HUES64 (cell line): ENCODE data around the gene SEMA6D.

Experiments used
- H3K27ac ChIP-seq: 2 replicates; pipeline ENCODE4 v1.7.0; 2013; ENCODE audit warnings: low read depth, low read length, inconsistent platforms
- H3K27me3 ChIP-seq: 2 replicates; pipeline ENCODE4 v1.6.1; 2013; ENCODE audit warnings: mild to moderate bottlenecking, low read length; ENCODE audit not compliant: insufficient read depth
- H3K36me3 ChIP-seq: 2 replicates; pipeline ENCODE4 v1.6.1; 2013; ENCODE audit warnings: mild to moderate bottlenecking, low read length; ENCODE audit not compliant: insufficient read depth
- H3K4me1 ChIP-seq: 2 replicates; pipeline ENCODE4 v1.6.1; 2013; ENCODE audit warnings: mild to moderate bottlenecking, low read length, moderate library complexity; ENCODE audit not compliant: insufficient read depth
- H3K4me3 ChIP-seq: 2 replicates; pipeline ENCODE4 v1.5.1; 2013; ENCODE audit warnings: mild to moderate bottlenecking, low read length, moderate library complexity
- H3K9ac ChIP-seq: 2 replicates; pipeline ENCODE4 v1.6.1; 2013; ENCODE audit warnings: mild to moderate bottlenecking, low read depth, low read length
- H3K9me3 ChIP-seq: 2 replicates; pipeline ENCODE4 v1.6.1; 2013; ENCODE audit warnings: low read depth, low read length; ENCODE audit not compliant: insufficient read depth
- WGBS: fragments of 150-250, 120-280 bp; methylation state at CpG from one replicate; pipeline ENCODE4 v1.1.7; 2013; ENCODE audit warnings: missing lambda C conversion rate; 5-methylcytosine and 5-hydroxymethylcytosine counted together

The SEMA6D gene

GRCh38 chr15:47811172-47811571, 93.9 kb downstream of the SEMA6D start:
- Histone ChIP-seq H3K9me3 (no peaks in the 10 kb centered on the region), H3K27ac (no peak overlapping the region), H3K36me3 (no peaks in the 10 kb centered on the region), H3K27me3 (no peaks in the 10 kb centered on the region), H3K4me1 (no peaks in the 10 kb centered on the region), H3K9ac (no peak overlapping the region), H3K4me3 (no peak overlapping the region)
- WGBS: 84% methylated on average over 1 of the region's 1 CpG

- Histone ChIP-seq H3K27me3 (no peaks in the 10 kb centered on the region), H3K27ac (no peak overlapping the region), H3K36me3 (no peaks in the 10 kb centered on the region), H3K4me1 (no peaks in the 10 kb centered on the region), H3K9me3 (no peaks in the 10 kb centered on the region), H3K9ac (no peak overlapping the region), H3K4me3 (no peak overlapping the region)
- 93% methylated on average over 3 of the region's 4 CpGs for WGBS
Observed at GRCh38 chr15:47812470-47812999, 95.2 kb downstream of the SEMA6D start.

DNA sequence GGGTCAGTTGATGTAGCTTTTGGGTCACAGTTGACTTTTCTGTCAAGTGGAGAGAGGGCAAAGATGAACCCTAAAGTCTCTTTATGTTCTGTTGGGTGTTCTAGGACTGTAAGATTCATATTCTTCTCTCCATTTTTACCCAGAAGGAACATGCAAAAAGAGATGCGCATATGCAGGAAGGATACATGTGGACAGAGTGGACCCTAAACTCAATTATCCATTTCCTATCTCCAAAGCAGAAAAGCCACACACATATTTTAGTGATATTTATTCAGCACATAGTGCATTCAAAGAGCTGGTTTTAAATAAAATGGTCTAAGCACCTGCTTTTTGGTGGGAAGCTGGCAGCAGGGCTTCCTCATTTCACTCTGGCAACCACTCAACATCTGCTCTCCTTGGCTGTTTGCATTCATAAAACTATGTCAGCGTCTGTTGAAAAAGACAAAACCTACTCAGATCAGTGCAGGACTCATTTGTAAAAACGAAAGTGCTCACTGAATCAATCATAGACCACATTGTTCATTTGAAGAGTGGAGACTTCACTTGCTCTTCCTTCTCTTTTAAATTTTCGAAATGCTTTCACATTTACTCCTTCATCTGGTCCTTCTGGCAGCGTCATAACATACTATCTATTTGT, 96.6 kb downstream of the SEMA6D start:
- H3K4me1 ChIP-seq: peaks cover 6% of the 10 kb centered on the region
- H3K27me3 ChIP-seq: no peaks in the 10 kb centered on the region
- no peak overlapping the region for H3K27ac ChIP-seq
- H3K4me3 ChIP-seq: no peak overlapping the region
- no peak overlapping the region for H3K9ac ChIP-seq
- H3K9me3 ChIP-seq: no peaks in the 10 kb centered on the region
- H3K36me3 ChIP-seq: no peaks in the 10 kb centered on the region
- 96% methylated on average over 5 of the region's 5 CpGs for WGBS

DNA sequence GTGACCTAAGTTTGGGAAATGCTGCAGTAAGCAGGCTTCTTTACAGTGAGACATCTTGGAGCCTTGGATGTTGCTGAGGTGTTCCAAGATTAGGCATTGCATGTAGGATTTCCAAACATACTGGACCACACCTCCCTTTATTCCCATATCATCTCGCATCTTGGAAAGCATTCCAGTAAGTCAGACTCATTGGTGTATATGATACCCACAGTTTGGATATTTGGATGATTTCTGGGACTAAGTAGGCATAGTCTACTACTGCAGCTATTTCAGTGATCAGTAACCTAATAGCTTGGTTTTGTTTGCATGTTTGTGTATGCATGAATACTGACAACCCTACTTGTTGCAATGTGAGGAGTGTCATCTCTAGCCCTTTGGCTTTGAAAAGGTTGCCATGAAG, 97.3 kb downstream of the SEMA6D start:
- Histone ChIP-seq H3K4me3 (no peak overlapping the region), H3K27ac (no peak overlapping the region), H3K36me3 (no peaks in the 10 kb centered on the region), H3K4me1 (peaks cover 6% of the 10 kb centered on the region), H3K27me3 (no peaks in the 10 kb centered on the region), H3K9me3 (no peaks in the 10 kb centered on the region), H3K9ac (no peak overlapping the region)
- 100% methylated on average over 1 of the region's 1 CpG for WGBS

GRCh38 chr15:47817969-47818548, 100.8 kb downstream of the SEMA6D start:
- Histone ChIP-seq H3K4me1 (peaks cover 15% of the 10 kb centered on the region), H3K27ac (no peak overlapping the region), H3K36me3 (no peaks in the 10 kb centered on the region), H3K9me3 (no peaks in the 10 kb centered on the region), H3K4me3 (no peak overlapping the region), H3K27me3 (no peaks in the 10 kb centered on the region), H3K9ac (no peak overlapping the region)
- WGBS: 53% methylated on average over 5 of the region's 5 CpGs

DNA sequence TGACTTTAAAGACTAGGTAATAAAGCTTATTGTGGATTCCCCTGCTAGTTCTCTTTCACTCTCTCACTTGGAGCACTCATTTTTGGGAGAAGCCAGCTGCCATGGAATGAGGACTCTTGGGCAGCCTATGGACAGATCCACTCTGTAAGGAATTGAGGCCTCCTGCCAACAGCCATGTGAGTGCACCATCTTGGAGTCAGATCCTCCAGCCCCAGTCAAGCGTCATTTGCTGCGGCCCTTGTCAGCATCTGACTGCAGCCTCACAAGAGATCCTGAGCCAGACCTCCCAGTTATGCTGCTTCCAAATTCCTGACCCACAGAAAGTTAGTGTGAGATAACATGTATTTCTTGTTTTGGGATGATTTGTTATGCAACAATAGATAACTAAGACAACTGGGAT, 101.9 kb downstream of the SEMA6D start:
- WGBS: 93% methylated on average over 2 of the region's 2 CpGs

DNA sequence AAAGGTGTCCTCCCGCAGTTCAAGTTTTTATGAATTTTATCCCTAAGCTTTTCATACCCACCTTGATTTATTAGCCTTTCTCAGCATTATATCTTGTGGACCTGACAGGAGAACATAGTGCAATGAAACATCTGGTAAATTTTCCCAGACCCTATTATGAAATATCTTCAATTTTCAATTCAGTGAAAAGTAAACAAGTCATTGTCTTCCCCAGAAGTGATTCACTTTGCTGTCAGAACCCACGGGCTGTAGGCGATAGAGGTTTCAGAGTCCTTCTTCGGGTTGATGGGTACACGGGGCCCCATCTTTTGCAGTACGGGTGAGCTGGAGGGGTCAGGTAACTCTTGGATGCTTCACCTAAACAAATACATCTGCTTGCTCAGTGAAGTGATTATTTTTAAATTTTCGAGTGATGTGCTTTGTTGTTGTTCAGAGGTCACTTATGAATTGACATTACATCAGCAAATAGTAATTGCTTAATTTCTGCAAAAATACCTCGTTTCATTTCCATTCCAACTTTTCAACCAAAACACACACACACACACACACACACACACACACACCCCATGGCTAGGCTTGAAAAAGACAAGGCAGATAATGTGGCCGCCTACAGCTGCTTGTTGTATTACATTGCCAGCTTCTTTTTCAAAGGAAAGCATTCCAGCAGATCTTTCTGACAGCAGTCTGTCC, 102.9 kb downstream of the SEMA6D start:
- Histone ChIP-seq H3K27ac (no peak overlapping the region), H3K27me3 (no peaks in the 10 kb centered on the region), H3K36me3 (no peaks in the 10 kb centered on the region), H3K4me1 (peaks cover 15% of the 10 kb centered on the region), H3K9me3 (no peaks in the 10 kb centered on the region), H3K4me3 (no peak overlapping the region), H3K9ac (no peak overlapping the region)
- WGBS: 91% methylated on average over 8 of the region's 9 CpGs

More for the DNA sequence above, 101.9 kb downstream of the SEMA6D start:
- no peaks in the 10 kb centered on the region for H3K27me3 ChIP-seq
- H3K9ac ChIP-seq: no peak overlapping the region
- H3K36me3 ChIP-seq: no peaks in the 10 kb centered on the region
- H3K27ac ChIP-seq: no peak overlapping the region
- H3K4me3 ChIP-seq: no peak overlapping the region
- H3K4me1 ChIP-seq: peaks cover 15% of the 10 kb centered on the region
- H3K9me3 ChIP-seq: no peaks in the 10 kb centered on the region

- Histone ChIP-seq H3K27ac (no peak overlapping the region), H3K4me1 (peaks cover 15% of the 10 kb centered on the region), H3K9ac (no peak overlapping the region), H3K4me3 (no peak overlapping the region), H3K36me3 (no peaks in the 10 kb centered on the region), H3K27me3 (no peaks in the 10 kb centered on the region), H3K9me3 (no peaks in the 10 kb centered on the region)
- WGBS: 86% methylated on average over 8 of the region's 8 CpGs
Observed at GRCh38 chr15:47820747-47821319, 103.5 kb downstream of the SEMA6D start.

DNA sequence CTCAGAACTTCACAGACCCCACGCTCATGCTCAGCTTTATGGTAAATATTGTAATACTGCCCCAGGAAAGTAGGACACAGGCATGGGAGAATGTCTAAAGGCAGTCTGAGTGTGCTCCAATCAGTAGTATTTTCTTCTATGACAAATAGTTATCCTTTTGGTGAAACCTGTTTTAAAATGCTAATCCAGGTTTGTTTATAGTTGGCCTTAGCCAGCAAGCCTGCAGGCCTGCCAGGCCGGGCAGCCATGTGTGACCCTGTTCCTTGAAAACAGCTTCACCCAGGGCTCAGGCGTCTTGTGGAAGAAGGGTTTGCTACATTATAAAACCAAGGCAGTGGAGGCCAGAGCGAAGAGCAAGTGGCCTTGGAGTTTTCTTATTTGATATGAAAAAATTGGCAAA, 104.7 kb downstream of the SEMA6D start:
- no peaks in the 10 kb centered on the region for H3K9me3 ChIP-seq
- H3K9ac ChIP-seq: no peak overlapping the region
- no peak overlapping the region for H3K27ac ChIP-seq
- H3K27me3 ChIP-seq: no peaks in the 10 kb centered on the region
- peaks cover 15% of the 10 kb centered on the region for H3K4me1 ChIP-seq
- H3K36me3 ChIP-seq: no peaks in the 10 kb centered on the region
- WGBS: 79% methylated on average over 4 of the region's 4 CpGs
- H3K4me3 ChIP-seq: no peak overlapping the region
